B cell (primary cell): Measurements from ENCODE around the gene GCFC2. TPM values are rescaled to one million over a fixed set of nuclear protein-coding genes. Genes with fewer than 3 reads are reported as not detected.

ENCODE experiments used
- ATAC-seq: fragments of 200-7000 bp; cut with Tn5 transposase; one replicate; pipeline ENCODE4 v1.10.0; 2021; ENCODE audit warnings: low read depth, mild to moderate bottlenecking, moderate number of reproducible peaks, moderate library complexity
- CTCF ChIA-PET: fragments of 350-600 bp; sonication (Branson Sonifier 250); formaldehyde crosslinking; loops from one replicate; lab custom pipeline; 2021; ENCODE audit warnings: antibody characterized with exemption, inconsistent platforms; lab: Charles Lee
- POLR2A ChIA-PET: fragments of 350-600 bp; sonication (Branson Sonifier 250); formaldehyde crosslinking; loops from one replicate; lab custom pipeline; 2021; ENCODE audit warnings: antibody characterized with exemption; lab: Charles Lee
- DNase-seq: peaks from one replicate; pipeline ENCODE4 v3.0.0; 2013
- H2AFZ ChIP-seq: 2 replicates; pipeline ENCODE4 v1.6.1; 2012; ENCODE audit warnings: mild to moderate bottlenecking, low read depth, low read length; ENCODE audit not compliant: insufficient read depth, poor library complexity, severe bottlenecking
- H3K27ac ChIP-seq, 2 donors: 1 replicate in 1 of 2; 2 replicates in 1 of 2; pipeline ENCODE4 v1.5.1; 2012 to 2013; ENCODE audit warnings: low read length in 2 of 2, mild to moderate bottlenecking in 2 of 2, moderate library complexity in 1 of 2
- H3K27me3 ChIP-seq, 4 experiments: fragments of 200-600 bp in 1 of 4; sonication (generic) in 1 of 4; replicated peaks in 1 of 4; 1 replicate in 2 of 4; 2 replicates in 2 of 4; pipeline versions ENCODE4 v1.6.1 to v1.7.0; 2013 to 2016; ENCODE audit warnings: low read length in 3 of 4, mild to moderate bottlenecking in 2 of 4, mixed read lengths in 1 of 4, moderate library complexity in 1 of 4; ENCODE audit not compliant: insufficient read depth in 4 of 4, control insufficient read depth in 3 of 4; ENCODE audit errors: control extremely low read depth in 1 of 4
- H3K36me3 ChIP-seq, 2 experiments: replicated peaks in 1 of 2; 1 replicate in 1 of 2; 2 replicates in 1 of 2; pipeline versions ENCODE4 v1.6.1 to v1.7.1; 2013; ENCODE audit warnings: low read length in 1 of 2; ENCODE audit not compliant: insufficient read depth in 2 of 2, control insufficient read depth in 1 of 2; ENCODE audit errors: control extremely low read depth in 1 of 2, extremely low read depth in 1 of 2
- H3K4me1 ChIP-seq, 2 donors: fragments of 200-600 bp in 1 of 2; sonication (generic) in 1 of 2; 1 replicate in 1 of 2; 2 replicates in 1 of 2; pipeline versions ENCODE4 v1.5.1 to v1.6.1; 2013 to 2017; ENCODE audit warnings: low read length in 2 of 2; ENCODE audit not compliant: control insufficient read depth in 2 of 2, insufficient read depth in 2 of 2
- H3K4me2 ChIP-seq: replicated peaks from 2 replicates; pipeline ENCODE3; 2012; ENCODE audit warnings: mild to moderate bottlenecking, low read depth, low read length; ENCODE audit not compliant: poor library complexity, severe bottlenecking
- H3K4me3 ChIP-seq, 5 experiments: fragments of 200-600 bp in 1 of 5; sonication (generic) in 1 of 5; 1 replicate in 3 of 5; 2 replicates in 2 of 5; pipeline versions ENCODE4 v1.5.1 to v1.7.0; 2011 to 2016; ENCODE audit warnings: low read length in 4 of 5, mild to moderate bottlenecking in 4 of 5, low read depth in 2 of 5, control low read depth in 1 of 5, moderate library complexity in 1 of 5; ENCODE audit not compliant: insufficient read depth in 1 of 5; ENCODE audit errors: control extremely low read depth in 1 of 5, extremely low read depth in 1 of 5
- H3K79me2 ChIP-seq: fragments of 200-600 bp; sonication (generic); one replicate; pipeline ENCODE4 v1.6.0; 2016; ENCODE audit warnings: low read length; ENCODE audit not compliant: control insufficient read depth, insufficient read depth
- H3K9ac ChIP-seq: fragments of 200-600 bp; sonication (generic); 2 replicates; pipeline ENCODE4 v1.6.1; 2017; ENCODE audit warnings: mild to moderate bottlenecking, low read length, moderate library complexity
- H3K9me3 ChIP-seq, 3 donors: one replicate each; pipeline versions ENCODE4 v1.6.1 to v1.7.1; 2013; ENCODE audit warnings: low read length in 2 of 3; ENCODE audit not compliant: control insufficient read depth in 2 of 3, insufficient read depth in 1 of 3; ENCODE audit errors: control extremely low read depth in 1 of 3
- H4K20me1 ChIP-seq: 2 replicates; pipeline ENCODE4 v1.6.0; 2012; ENCODE audit warnings: mild to moderate bottlenecking, low read length; ENCODE audit not compliant: insufficient read depth, control insufficient read depth, poor library complexity, severe bottlenecking
- H3K27ac Mint-ChIP-seq: one replicate; pipeline ENCODE4 v1.8.0; 2021; ENCODE audit warnings: mixed read lengths
- H3K27me3 Mint-ChIP-seq: one replicate; pipeline ENCODE4 v1.8.0; 2021; ENCODE audit warnings: mixed read lengths
- H3K4me1 Mint-ChIP-seq: one replicate; pipeline ENCODE4 v1.8.0; 2021; ENCODE audit warnings: mixed read lengths
- H3K4me3 Mint-ChIP-seq: one replicate; pipeline ENCODE4 v1.8.0; 2021; ENCODE audit warnings: mixed read lengths
- H3K9me3 Mint-ChIP-seq: one replicate; pipeline ENCODE4 v1.8.0; 2022; ENCODE audit warnings: mixed read lengths; ENCODE audit not compliant: insufficient read depth
- EZH2 ChIP-seq: IDR thresholded peaks from 2 replicates; pipeline ENCODE4 v1.6.1; 2012; ENCODE audit warnings: borderline replicate concordance, low read depth, mild to moderate bottlenecking, moderate library complexity, low read length; ENCODE audit not compliant: insufficient read depth, poor library complexity, severe bottlenecking
- WGBS: methylation state at CpG from one replicate; pipeline ENCODE4 v1.1.5; 2013; ENCODE audit warnings: missing lambda C conversion rate; ENCODE audit not compliant: insufficient coverage; 5-methylcytosine and 5-hydroxymethylcytosine counted together
- intact Hi-C: fragments of 100-400 bp; cut with micrococcal nuclease; formaldehyde crosslinking; loops from one replicate; pipeline ENCODE4 v1.10.0; 2022
- polyA plus RNA-seq: library from polyadenylated mRNA; depleted of rRNA; stranded (reverse); fragments of >200 nt; gene quantifications from 2 replicates; pipeline ENCODE4 v1.2.3, GENCODE V29; 2012
- total RNA-seq, 2 donors: library from RNA; stranded (reverse); fragments of 120-200 nt in 1 of 2; gene quantifications; 1 replicate in 1 of 2; 2 replicates in 1 of 2; pipeline versions ENCODE4 v1.2.3 to v1.2.4, GENCODE V29; 2013 to 2022
- TF ChIP-seq, protein P1 (sequence below): fragments of 200-600 bp; IDR thresholded peaks from one replicate; pipeline ENCODE4 v1.8.0; 2022; ENCODE audit warnings: antibody characterized with exemption, mild to moderate bottlenecking

GCFC2 gene
- total and polyA plus RNA-seq, 2 donors (not counting 1 experiment from before 2014, with no cell fraction given), result 11.9 to 20.4 TPM

GRCh38 chr2:75707901-75708300 lies 2.8 kb downstream of the GCFC2 start:
- Histone ChIP-seq H3K27me3 (no peaks in the 10 kb centered on the region), H3K4me1 (peaks cover 5 to 14% of the 10 kb centered on the region in 2 donors), H4K20me1 (no peaks in the 10 kb centered on the region), H3K9me3 (peaks cover 0 to 4% (median 0%) of the 10 kb centered on the region in 3 donors), H3K27ac (no peak overlapping the region), H3K4me2 (no peak overlapping the region), H2AFZ (no peak overlapping the region), H3K36me3 (peaks cover 5 to 28% of the 10 kb centered on the region in 2 experiments), H3K9ac (no peak overlapping the region), H3K79me2 (peaks cover 18% of the 10 kb centered on the region), H3K4me3 (no peak overlapping the region)
- intact Hi-C loops, result no loop called here
- no peak for DNase-seq
- Mint-ChIP-seq H3K9me3 (no peaks in the 10 kb centered on the region), H3K4me1 (peaks cover 27% of the 10 kb centered on the region), H3K27ac (peak overlapping the region; percentile 42), H3K27me3 (no peaks in the 10 kb centered on the region), H3K4me3 (no peak overlapping the region)
- ATAC-seq, result no peak
- TF ChIP-seq EZH2, result no peak
- TF ChIP-seq, protein P1, sequence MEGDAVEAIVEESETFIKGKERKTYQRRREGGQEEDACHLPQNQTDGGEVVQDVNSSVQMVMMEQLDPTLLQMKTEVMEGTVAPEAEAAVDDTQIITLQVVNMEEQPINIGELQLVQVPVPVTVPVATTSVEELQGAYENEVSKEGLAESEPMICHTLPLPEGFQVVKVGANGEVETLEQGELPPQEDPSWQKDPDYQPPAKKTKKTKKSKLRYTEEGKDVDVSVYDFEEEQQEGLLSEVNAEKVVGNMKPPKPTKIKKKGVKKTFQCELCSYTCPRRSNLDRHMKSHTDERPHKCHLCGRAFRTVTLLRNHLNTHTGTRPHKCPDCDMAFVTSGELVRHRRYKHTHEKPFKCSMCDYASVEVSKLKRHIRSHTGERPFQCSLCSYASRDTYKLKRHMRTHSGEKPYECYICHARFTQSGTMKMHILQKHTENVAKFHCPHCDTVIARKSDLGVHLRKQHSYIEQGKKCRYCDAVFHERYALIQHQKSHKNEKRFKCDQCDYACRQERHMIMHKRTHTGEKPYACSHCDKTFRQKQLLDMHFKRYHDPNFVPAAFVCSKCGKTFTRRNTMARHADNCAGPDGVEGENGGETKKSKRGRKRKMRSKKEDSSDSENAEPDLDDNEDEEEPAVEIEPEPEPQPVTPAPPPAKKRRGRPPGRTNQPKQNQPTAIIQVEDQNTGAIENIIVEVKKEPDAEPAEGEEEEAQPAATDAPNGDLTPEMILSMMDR, result no peak
- POLR2A ChIA-PET, result interaction anchor here (0.7 kb wide), 1 partner anchor 562 kb away, joined by 13 read pairs; no protein-coding TSS in a partner anchor
- CTCF ChIA-PET, result no interaction called here
- 100% methylated on average over 1 of the region's 3 CpGs for WGBS

DNA sequence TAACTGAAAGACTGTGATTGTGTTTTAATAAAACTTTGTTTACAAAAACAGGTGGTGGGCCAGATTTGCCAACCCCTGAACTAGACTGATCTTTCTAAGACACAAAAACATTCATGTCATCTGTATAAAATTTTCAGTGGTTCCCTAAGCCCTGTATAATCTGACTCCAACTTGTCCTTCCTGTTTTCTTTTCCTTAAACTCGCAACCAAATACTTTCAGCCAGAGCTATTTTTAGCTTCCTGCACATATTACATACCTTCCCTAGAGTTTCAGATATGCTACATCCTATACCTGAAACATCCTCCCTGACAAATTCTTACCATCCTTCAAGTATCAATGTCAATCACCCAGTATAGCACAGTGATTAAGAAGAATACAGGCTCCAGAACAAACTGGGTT lies 4.8 kb downstream of the GCFC2 start:
- ChIA-PET POLR2A (no interaction called here), CTCF (interaction anchor here (1.1 kb wide), 1 partner anchor 58 kb away, joined by 4 read pairs; no protein-coding TSS in a partner anchor)
- no peaks in the 10 kb centered on the region for H4K20me1 ChIP-seq
- H3K9ac ChIP-seq, result no peak overlapping the region
- peaks cover 1 to 9% of the 10 kb centered on the region in 2 donors for H3K4me1 ChIP-seq
- H2AFZ ChIP-seq, result no peak overlapping the region
- no peak overlapping the region for H3K27ac ChIP-seq
- H3K27me3 ChIP-seq, result no peaks in the 10 kb centered on the region
- H3K4me3 ChIP-seq, result no peak overlapping the region
- WGBS, result 22% methylated on average over 1 of the region's 1 CpG
- Mint-ChIP-seq H3K4me3 (no peak overlapping the region), H3K9me3 (no peaks in the 10 kb centered on the region), H3K4me1 (peaks cover 22% of the 10 kb centered on the region), H3K27me3 (no peaks in the 10 kb centered on the region), H3K27ac (no peak overlapping the region)
- ATAC-seq (no peak), DNase-seq (no peak)
- peaks cover 5 to 37% of the 10 kb centered on the region in 2 experiments for H3K36me3 ChIP-seq
- intact Hi-C loops, result no loop called here
- H3K9me3 ChIP-seq, result no peaks in the 10 kb centered on the region
- no peak overlapping the region for H3K4me2 ChIP-seq
- H3K79me2 ChIP-seq, result peaks cover 18% of the 10 kb centered on the region
- no peak for TF ChIP-seq EZH2
- TF ChIP-seq, protein P1, result no peak
